OCI-LY3 (cell line): ENCODE data around the gene AXIN2.

ENCODE experiments used
- H2AFZ ChIP-seq: fragments of 200-600, 300-600 bp; shearing (Covaris generic); 2 replicates; pipeline ENCODE4 v1.6.0; 2014; ENCODE audit warnings: antibody characterized with exemption, low read depth, low read length
- H3K27ac ChIP-seq: fragments of 200-600, 300-600 bp; sonication (generic); 2 replicates; pipeline ENCODE4 v1.5.1; 2014; ENCODE audit warnings: mild to moderate bottlenecking, low read length, moderate library complexity, mixed read lengths
- H3K27me3 ChIP-seq: fragments of 200-600, 300-600 bp; sonication (generic); 2 replicates; pipeline ENCODE4 v1.6.1; 2014; ENCODE audit warnings: low read depth, low read length, mixed read lengths
- H3K36me3 ChIP-seq: fragments of 200-600, 300-600 bp; sonication (generic); replicated peaks from 2 replicates; pipeline ENCODE3; 2014; ENCODE audit warnings: low read depth, low read length, mixed read lengths
- H3K4me1 ChIP-seq: fragments of 300-600, 200-600 bp; sonication (generic); 2 replicates; pipeline ENCODE4 v1.6.1; 2014; ENCODE audit warnings: low read length, mixed read lengths
- H3K4me2 ChIP-seq: fragments of 200-600, 300-600 bp; sonication (generic); 2 replicates; pipeline ENCODE4 v1.6.1; 2014; ENCODE audit warnings: low read length, mixed read lengths
- H3K4me3 ChIP-seq: fragments of 300-600, 200-600 bp; sonication (generic); 2 replicates; pipeline ENCODE4 v1.5.1; 2014; ENCODE audit warnings: antibody characterized with exemption, mild to moderate bottlenecking, low read length, moderate library complexity
- H3K79me2 ChIP-seq: fragments of 300-600, 200-600 bp; shearing (Covaris generic); 2 replicates; pipeline ENCODE4 v1.6.1; 2014; ENCODE audit warnings: mild to moderate bottlenecking, low read length, mixed read lengths
- H3K9ac ChIP-seq: fragments of 300-600, 200-600 bp; shearing (Covaris generic); 2 replicates; pipeline ENCODE4 v1.6.0; 2014; ENCODE audit warnings: mild to moderate bottlenecking, low read length, moderate library complexity
- H3K9me3 ChIP-seq: fragments of 200-600, 300-600 bp; shearing (Covaris generic); 2 replicates; pipeline ENCODE4 v1.6.1; 2014; ENCODE audit warnings: low read length, mixed read lengths; ENCODE audit not compliant: insufficient read depth
- H4K20me1 ChIP-seq: fragments of 200-600, 300-600 bp; sonication (generic); 2 replicates; pipeline ENCODE4 v1.6.1; 2016; ENCODE audit warnings: low read length, mixed read lengths; ENCODE audit not compliant: insufficient read depth
- CTCF ChIP-seq: fragments of 200-600, 300-600 bp; sonication (generic); IDR thresholded peaks from 2 replicates; pipeline ENCODE4 v1.5.1; 2014; ENCODE audit warnings: antibody characterized with exemption, low read length, low read depth
- EZH2phosphoT487 ChIP-seq: fragments of 200-600 bp; shearing (Covaris generic); IDR thresholded peaks from 2 replicates; pipeline ENCODE4 v1.6.1; 2018; ENCODE audit warnings: antibody characterized with exemption, mixed run types, low read depth

Gene AXIN2

DNA sequence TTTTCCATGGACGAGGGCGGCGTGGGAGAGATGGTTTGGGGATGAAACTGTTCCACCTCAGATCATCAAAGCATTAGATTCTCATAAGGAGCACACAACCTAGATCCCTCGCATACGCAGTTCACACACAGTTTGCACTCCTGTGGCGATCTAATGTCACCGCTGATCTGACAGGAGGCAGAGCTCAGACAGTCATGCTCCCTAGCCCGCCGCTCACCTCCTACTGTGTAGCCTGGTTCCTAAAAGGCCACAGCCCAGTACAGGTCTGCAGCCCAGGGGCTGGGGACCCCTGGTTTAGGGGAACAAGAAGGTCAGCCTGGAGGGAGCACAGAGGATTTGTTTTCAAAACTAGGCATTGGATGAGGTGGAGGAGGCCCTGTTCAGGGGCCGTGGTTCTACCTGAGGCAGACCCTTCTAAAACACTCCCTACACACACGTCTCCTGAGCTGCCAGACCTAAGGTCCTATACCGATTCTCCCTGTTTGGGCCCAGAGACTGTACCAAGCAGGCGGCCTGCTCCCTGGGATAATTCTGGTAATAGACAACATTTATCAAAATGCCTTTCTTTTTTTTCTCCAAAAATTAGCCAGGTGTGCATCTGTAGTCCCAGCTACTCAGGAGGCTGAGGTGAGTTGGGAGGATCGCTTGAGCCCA is 38.6 kb downstream of the AXIN2 start:
- H3K9me3 ChIP-seq, result no peaks in the 10 kb centered on the region
- H3K36me3 ChIP-seq, result no peaks in the 10 kb centered on the region
- no peak overlapping the region for H3K4me2 ChIP-seq
- TF ChIP-seq CTCF, result no peak
- no peaks in the 10 kb centered on the region for H4K20me1 ChIP-seq
- no peak overlapping the region for H2AFZ ChIP-seq
- H3K27ac ChIP-seq, result no peak overlapping the region
- H3K9ac ChIP-seq, result no peak overlapping the region
- no peaks in the 10 kb centered on the region for H3K4me1 ChIP-seq
- no peak overlapping the region for H3K4me3 ChIP-seq
- H3K27me3 ChIP-seq, result no peaks in the 10 kb centered on the region
- no peaks in the 10 kb centered on the region for H3K79me2 ChIP-seq

GRCh38 chr17:65519462-65519861 is 42.0 kb downstream of the AXIN2 start:
- peaks cover 10% of the 10 kb centered on the region for H3K4me1 ChIP-seq
- no peak overlapping the region for H3K4me2 ChIP-seq
- H3K79me2 ChIP-seq, result no peaks in the 10 kb centered on the region
- no peak overlapping the region for H2AFZ ChIP-seq
- no peaks in the 10 kb centered on the region for H3K27me3 ChIP-seq
- H3K36me3 ChIP-seq, result no peaks in the 10 kb centered on the region
- H3K9me3 ChIP-seq, result no peaks in the 10 kb centered on the region
- H3K4me3 ChIP-seq, result no peak overlapping the region
- no peaks in the 10 kb centered on the region for H4K20me1 ChIP-seq
- H3K27ac ChIP-seq, result no peak overlapping the region
- no peak for TF ChIP-seq CTCF
- no peak for TF ChIP-seq EZH2phosphoT487
- H3K9ac ChIP-seq, result no peak overlapping the region

DNA sequence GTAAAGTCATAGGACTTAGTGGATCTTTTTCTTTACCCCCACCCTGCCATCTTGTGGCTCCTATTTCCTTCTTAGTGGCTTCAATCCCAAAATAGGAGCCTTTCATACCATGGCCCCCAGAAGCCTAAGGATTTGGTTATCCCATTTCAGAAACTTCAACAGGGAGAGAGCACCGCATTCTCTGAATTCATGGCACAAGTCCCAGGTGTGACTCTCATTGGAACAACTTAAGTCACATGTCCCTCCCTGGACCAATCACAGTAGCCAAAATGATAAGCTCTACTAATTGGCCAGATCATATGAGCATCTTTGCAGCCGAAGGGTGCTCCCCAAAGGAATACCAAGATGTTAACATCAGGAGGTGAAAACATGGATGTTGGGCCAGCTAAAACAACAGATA is 43.2 kb downstream of the AXIN2 start:
- Histone ChIP-seq H3K79me2 (no peaks in the 10 kb centered on the region), H3K4me3 (no peak overlapping the region), H3K27me3 (no peaks in the 10 kb centered on the region), H4K20me1 (no peaks in the 10 kb centered on the region), H2AFZ (no peak overlapping the region), H3K9me3 (no peaks in the 10 kb centered on the region), H3K36me3 (no peaks in the 10 kb centered on the region), H3K27ac (no peak overlapping the region), H3K4me2 (no peak overlapping the region), H3K4me1 (peaks cover 17% of the 10 kb centered on the region), H3K9ac (no peak overlapping the region)
- TF ChIP-seq EZH2phosphoT487 (no peak), CTCF (no peak)

- peaks cover 18% of the 10 kb centered on the region for H3K4me1 ChIP-seq
- H3K4me2 ChIP-seq, result no peak overlapping the region
- no peak overlapping the region for H3K27ac ChIP-seq
- no peaks in the 10 kb centered on the region for H3K27me3 ChIP-seq
- no peak overlapping the region for H2AFZ ChIP-seq
- no peak overlapping the region for H3K9ac ChIP-seq
- H3K79me2 ChIP-seq, result no peaks in the 10 kb centered on the region
- H3K4me3 ChIP-seq, result no peak overlapping the region
- no peaks in the 10 kb centered on the region for H3K36me3 ChIP-seq
- H3K9me3 ChIP-seq, result no peaks in the 10 kb centered on the region
- TF ChIP-seq CTCF (no peak), EZH2phosphoT487 (no peak)
- H4K20me1 ChIP-seq, result no peaks in the 10 kb centered on the region
These were observed 45.2 kb downstream of the AXIN2 start for GRCh38 chr17:65515959-65516948.
